AG08396 (cell line): Measurements from ENCODE around the gene HNRNPLL.
"Not testable (repeated sequence)": the region's sequence is repeated elsewhere in the genome, so short reads cannot be mapped to it uniquely, and the experiment has no call there.

ENCODE experiments used
- DNase-seq: peaks from one replicate; pipeline ENCODE4 v3.0.0; 2012; ENCODE audit warnings: low spot score, mixed read lengths

HNRNPLL gene

GRCh38 chr2:38619458-38620164, 16.9 kb upstream of the HNRNPLL start:
- DNase-seq = peak; percentile 15

DNA sequence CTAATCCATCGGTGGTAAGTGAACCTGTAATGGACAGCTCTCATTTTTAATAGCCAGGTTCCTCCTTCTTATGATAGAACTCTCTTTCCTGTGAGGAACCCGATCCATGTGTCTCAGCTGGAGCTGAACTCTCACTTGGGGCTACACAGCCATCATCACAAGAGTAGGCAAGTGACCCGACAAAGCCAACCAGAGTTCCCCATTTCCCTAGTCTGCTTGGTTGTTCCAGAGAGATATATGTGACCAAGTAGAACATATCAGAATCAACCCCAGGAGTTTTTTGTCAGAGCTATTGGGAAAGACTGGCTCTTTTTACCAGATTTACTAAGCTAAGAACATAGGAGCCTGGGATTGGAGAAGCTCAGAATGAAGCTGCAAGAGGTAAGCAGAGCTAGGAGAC, 14.6 kb upstream of the HNRNPLL start:
- no peak for DNase-seq

DNA sequence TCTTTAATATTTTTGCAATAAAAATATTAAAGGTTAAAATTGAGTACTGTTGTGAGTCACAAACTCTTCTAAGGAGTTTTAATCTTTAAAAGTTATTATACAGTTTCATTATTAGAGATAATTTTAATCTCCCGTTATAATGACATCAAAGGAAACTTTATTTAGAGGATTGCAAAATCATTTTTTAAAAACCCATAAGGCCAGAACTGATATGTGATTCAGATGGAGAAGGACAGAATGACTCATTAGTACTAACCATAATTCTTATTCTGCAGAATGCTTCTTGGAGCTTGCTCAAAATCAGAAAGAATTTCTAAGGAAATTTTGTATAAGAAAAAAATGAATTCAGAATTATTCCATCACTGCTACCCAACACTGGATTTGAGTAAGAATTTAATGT, 12.5 kb upstream of the HNRNPLL start:
- DNase-seq = peak; percentile 51

- DNase-seq = no peak
Observed at GRCh38 chr2:38613849-38614213, 11.1 kb upstream of the HNRNPLL start.

GRCh38 chr2:38613126-38613848, 10.6 kb upstream of the HNRNPLL start:
- no peak for DNase-seq

DNA sequence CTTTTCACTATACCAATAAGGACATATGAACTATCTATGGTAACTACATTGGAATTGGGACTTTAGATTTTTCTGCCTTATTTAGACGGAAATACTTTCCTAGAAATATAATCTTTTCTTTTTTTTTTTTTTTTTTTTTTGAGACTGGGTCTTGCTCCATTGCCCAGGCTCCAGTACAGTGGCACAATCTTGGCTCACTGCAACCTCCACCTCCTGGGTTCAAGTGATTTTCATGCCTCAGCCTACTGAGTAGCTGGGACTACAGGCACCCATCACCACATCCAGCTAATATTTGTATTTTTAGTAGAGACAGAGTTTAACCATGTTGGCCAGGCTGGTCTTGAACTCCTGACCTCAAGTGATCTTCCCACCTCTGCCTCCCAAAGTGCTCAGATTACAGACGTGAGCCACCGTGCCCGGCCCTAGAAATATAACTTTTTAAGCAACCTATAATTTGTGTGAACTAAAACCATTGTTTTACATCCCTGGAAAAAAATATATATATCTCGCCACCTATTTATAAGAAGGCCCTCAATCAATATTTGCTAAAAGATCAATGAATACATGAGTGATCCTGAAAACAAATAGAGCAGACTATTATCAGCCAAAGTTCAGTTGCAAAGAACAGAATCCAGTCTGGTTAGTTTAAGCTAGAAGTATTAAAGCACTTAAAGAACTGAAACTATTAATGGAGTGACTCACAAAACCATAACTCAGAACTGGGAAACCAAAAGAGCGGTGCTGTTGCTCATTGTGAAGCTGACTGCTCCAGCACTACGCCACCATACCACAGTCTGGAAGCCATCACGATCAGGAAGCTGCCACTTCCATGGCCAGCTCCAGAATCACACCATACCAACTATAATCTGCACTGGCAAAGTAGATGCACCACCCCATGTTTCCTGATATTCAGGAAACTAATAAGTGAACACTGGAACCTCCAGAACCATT, 8.4 kb upstream of the HNRNPLL start:
- DNase-seq = no peak

DNA sequence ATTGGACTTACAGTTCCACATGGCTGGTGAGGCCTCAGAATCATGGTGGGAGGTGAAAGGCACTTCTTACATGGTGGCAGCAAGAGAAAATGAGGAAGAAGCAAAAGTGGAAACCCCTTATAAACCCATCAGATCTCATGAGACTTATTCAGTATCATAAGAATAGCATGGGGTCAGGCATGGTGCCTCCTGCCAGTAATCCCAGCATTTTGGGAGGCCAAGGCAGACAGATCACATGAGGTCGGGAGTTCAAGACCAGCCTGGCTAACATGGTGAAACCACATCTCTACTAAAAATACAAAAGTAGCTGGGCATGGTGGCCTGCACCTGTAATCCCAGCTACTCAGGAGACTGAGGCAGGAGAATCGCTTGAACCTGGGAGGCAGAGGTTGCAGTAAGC, 6.5 kb upstream of the HNRNPLL start:
- DNase-seq = not testable (repeated sequence)

GRCh38 chr2:38608755-38609154, 6.0 kb upstream of the HNRNPLL start:
- no peak for DNase-seq

DNA sequence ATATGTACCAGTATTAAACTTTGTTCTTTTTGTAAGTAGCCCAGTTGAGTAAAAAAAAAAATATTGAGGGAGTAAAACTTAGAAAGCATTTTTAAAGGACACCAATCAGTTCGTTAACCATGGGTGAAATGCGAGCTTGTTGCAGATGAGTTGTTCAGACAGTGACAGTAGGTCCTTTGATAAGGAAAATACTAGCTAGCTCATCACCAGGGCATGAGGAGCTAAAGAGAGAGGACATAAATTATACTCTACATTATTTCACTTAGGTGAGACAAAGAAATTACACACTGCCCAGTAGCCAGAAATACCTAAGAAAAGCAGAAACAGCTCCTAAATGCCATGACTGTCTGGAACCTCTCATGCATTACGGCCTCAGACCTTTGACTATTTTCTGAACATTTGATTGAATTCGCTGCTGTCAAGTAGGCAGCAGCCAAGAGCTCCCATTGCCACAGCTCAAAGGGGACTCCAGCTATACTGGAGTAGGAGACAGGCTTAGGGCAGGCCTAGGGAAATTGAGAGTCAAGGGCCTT, 2.6 kb upstream of the HNRNPLL start:
- DNase-seq = no peak

DNA sequence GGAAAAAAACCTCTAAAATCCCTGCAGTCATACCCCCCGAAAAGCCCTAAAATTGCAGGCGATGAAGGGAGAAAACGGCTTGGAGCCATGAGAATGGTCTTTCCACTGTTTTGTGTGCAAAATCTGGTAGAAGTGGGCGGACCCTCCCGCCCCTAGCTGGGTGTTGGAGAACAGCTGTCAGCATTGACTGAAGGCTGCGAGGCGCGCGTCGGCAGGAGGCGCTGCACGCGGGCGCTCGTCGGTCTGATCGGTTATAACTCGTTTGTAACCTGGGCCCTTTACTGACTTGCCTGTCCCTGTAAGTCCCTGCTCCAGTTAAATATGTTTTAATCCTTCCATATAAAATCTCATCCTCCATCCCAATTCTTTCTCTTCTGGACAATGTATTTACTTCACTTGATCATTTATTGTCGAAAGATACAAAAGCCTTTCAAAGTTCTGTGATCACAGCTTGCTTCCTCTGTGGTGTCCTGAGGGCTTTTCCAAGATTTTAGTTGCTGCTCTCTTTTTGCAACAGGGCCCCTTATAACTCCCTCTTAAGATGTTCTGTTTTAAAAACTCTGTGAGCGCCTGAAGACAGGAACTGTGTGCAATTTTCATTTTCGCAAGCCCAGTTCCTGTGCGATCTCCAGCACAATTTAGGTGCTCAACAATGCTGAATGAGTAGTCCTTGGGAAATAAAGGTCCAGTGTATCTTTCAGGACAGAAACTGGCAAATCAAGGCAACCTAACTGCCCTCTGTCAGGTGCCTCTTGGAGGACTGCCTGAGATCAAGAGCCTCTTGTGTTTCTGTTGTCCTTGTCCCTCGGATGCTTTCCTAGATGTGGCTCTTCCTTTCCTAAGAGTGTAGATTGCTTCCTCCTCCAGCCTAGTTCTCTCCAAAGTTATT, 918 bp upstream of the HNRNPLL start:
- peak; percentile 65 for DNase-seq

DNA sequence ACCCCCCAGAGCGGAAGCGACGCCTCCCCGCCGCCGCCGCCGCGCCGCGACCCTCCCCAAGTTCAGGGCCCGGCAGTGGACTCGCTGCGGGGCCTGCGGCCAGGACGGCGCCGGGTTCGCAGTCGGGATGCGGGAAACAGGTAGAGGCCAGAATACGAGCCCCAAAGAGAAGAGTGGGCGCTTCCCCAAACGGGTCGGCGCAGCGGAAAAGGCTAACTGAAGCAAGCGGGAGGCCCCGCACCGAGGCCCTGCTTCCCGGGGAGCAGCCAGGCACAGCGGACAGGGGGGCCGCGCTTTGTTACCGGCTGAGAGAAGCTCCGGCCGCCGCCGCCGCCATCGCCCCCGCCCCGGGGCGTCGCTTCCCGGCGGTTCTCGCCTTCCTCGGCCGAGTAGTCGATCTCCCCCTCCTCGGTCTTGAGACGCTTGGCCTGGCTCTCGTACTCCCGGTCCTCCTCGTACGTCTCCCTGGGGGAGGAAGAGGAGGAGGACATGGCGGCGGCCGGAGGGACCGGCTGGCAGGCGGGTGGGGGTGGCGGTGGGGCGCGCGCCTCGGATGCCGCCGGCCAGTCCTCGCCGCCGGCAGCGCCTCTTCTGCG, 494 bp downstream of the HNRNPLL start:
- DNase-seq = no peak

DNA sequence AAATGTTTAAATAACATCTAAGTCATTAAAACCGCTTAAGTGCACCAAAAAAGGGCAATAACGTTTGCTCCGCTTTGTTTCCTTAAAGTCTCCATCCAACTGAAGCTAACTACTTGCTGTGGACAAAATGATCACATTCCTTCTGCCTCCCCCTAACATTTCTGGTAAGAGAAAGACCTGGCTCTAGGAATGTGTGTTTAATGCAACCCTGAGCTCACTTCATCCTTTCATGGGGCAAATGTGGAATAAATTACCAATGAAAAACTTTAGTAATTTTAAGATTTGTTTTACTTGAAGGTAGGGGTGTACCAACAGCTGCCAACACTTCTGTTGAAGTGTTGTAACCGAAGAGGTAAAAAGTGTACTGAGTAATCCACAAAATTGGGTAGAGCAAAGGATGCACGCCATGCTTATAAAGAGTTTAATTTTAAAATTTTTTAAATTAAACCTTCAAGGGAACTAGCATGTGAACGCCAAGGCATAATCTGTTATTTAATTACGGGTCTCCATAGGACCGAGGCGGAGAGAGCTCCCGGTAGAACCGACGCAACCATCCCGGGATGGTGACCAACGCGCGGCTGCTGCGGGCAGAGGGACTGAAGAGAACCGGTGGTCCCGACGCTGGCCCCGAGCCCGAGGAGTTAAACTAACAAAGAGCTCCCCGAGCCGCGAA, 1.1 kb downstream of the HNRNPLL start:
- DNase-seq = no peak

DNA sequence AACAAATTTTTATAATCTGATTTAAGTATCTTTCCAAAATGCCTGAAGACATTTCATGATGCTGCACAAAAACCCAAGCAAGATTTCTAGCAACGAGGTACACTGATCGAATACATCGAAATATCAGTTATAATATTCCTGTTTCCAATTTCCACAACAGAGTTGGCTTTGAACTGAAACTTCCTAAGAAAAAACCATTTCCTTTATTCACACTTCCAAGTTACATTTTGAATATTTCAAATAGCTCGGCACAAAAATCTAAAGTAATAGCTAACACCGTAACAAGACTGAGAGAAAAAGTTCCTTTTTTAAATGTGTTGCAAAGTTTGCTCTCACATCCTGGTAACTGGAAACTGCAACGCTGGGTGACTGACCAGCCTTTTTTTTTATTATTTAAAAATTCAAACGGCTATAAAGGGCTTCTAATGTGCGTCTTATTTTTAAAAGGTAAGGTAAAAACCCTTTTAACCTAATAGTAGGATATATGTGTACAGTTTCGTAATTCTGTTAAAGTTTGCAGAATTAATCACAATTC, 1.7 kb downstream of the HNRNPLL start:
- no peak for DNase-seq

GRCh38 chr2:38600242-38600891, 2.4 kb downstream of the HNRNPLL start:
- no peak for DNase-seq

DNA sequence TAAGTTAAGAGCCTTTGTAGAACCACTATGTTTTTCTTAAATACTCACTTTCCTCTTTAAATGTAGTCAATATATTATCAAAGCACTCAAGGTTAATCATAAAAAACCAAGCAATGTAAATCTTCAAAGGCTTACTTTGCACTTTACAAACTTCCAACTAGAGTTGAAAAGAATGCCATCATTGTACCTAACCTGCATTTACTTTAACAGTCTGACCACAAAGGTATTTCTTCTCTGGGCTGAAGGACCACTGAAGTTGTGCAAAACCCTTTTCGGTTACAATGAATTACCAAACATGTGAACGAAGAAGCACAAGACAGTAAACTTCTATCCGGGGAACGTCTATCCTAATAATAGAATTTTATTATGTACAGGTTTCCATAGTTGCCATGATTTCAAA, 3.0 kb downstream of the HNRNPLL start:
- DNase-seq = no peak

- DNase-seq = no peak
Observed at GRCh38 chr2:38598991-38599295, 3.8 kb downstream of the HNRNPLL start.

GRCh38 chr2:38598200-38598990, 4.3 kb downstream of the HNRNPLL start:
- DNase-seq = no peak

DNA sequence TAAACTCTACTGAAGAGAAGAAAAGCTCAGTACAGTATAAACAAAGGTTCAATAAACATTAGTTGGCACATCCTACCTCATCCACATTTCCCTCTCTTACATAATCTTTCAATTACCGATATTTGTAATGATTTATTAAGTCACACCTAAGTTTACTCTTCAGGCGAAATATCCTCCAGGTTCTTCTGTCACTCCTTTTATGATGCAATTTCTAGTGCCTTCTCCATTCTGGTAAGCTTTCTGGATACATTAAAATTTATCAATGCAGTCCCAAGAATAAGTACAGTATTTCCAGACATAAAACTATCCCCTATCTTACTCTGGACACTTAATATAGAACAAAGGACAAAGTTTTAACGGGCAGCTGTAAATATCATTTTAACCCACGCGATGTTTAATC, 5.6 kb downstream of the HNRNPLL start:
- no peak for DNase-seq

DNA sequence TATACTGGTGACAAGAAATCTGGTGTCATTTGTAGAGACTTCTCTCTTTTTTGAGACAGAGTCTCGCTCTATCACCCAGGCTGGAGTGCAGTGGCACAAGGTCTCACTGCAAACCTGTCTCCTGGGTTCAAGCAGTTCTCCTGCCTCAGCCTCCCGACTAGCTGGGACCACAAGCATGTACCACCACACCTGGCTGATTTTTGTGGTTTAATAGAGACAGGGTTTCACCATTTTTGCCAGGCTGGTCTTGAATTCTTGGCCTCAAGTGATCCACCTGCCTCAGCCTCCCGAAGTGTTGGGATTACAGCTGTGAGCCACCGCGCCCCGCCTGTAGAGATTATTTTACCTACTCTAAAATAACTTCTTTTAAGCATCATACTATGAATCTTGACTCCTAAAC, 6.5 kb downstream of the HNRNPLL start:
- no peak for DNase-seq
